GM21737 (cell line): ENCODE results near the gene ACTR6.

ENCODE experiments used
- ATAC-seq: cut with Tn5 transposase; IDR thresholded peaks from one replicate; pipeline ENCODE4 v1.9.1; 2021; ENCODE audit warnings: mild to moderate bottlenecking, moderate library complexity; ENCODE audit not compliant: unreplicated experiment

ACTR6 gene

DNA sequence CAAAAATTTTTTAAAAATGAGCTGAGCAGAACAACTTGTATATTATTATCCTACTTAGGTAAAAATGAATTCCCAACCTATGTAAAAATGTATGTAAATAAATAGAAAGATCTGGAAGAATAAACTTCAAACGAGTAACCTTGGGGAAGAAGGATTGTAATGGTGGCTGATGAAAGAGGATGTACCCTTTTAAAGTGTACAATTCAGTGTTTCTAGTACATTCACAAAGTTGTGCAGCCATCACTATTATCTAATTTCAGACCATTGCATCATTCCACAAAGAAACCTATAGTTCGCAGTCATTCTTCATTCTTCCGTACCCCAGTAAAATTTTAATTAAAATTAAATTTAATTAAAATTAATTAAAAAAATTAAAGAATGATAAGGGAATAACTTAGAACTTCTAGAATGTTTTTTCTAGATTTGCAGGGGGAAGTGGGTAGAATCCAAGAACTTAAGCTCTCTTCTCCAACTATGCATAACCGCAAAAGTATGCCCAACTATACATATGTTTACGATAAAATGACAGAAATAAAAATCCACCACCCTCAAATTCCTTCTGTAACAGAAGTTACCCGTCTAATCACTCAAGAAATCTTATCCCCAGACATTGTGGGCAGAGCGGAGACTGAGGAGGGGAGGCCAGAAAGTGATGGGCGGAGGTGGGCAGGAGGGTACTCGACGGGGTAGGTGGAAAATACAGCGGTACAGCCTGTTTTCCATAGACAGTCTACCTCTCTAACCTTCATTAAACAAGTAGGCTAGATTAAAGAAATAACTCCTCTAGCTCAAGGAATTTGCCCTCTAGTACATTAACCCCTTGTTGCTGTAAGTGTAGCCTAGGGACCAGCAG lies 65.3 kb downstream of the ACTR6 start:
- ATAC-seq, result peak; percentile 4

DNA sequence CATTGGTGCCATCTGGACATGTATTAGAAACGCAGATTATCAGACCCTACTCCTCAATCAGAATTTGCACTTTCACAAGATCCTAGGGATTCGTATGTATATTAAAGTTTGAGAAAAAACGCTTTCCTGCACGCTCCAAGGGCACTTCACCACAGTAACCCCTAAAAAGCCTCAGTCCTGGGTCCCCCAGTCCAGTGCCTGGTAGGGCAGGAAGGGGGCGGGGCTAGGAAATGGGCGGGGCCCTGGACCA lies 65.9 kb downstream of the ACTR6 start:
- peak; percentile 86 for ATAC-seq

DNA sequence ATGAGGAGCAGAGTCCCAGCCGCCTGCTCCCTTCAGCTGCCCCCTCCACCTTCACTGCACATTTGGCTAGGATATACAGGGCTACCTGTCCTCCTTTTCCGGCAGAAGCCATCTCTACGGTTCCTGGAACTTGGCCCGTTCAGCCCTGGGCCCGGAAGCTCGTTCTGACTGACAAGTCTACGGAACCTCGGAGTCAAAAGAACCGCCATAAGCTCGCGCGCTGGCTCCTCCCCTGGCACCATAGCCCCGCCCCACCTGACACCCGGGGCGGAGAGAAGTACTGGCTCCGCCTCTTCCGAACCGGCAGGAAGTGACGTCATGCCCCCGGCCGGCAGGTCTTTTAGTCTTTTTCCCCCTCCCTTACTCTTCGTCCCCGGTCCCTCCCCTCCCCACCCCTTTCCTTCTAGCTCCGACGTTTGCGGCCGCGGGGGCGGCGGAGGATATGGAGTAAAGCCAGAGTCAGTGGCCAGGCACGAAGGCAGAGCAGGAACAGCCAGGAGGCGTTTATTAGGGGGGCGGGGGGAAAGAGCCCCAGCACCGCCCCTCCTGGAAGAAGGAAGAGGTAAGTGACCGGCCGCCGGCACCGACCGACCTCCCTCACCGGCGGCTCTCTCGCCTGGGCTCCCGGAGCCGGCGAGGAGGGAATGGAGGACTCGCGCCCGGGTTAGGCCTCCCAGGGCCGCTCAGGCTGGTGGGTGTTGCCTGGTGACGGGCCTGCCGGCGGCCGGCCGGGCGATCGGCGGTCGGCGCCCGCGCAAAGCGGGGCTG lies 66.4 kb downstream of the ACTR6 start, which contains the start of the genes DEPDC4 and SCYL2:
Gene DEPDC4 (minus strand): TSS at position 245 of the 768 bp plus-strand sequence. CDS start 3 bp downstream, at position 242.
Gene SCYL2 (plus strand): TSS at position 343 of the 768 bp plus-strand sequence. CDS start 15,794 bp downstream, outside the sequence.
- ATAC-seq, result peak; percentile 94

DNA sequence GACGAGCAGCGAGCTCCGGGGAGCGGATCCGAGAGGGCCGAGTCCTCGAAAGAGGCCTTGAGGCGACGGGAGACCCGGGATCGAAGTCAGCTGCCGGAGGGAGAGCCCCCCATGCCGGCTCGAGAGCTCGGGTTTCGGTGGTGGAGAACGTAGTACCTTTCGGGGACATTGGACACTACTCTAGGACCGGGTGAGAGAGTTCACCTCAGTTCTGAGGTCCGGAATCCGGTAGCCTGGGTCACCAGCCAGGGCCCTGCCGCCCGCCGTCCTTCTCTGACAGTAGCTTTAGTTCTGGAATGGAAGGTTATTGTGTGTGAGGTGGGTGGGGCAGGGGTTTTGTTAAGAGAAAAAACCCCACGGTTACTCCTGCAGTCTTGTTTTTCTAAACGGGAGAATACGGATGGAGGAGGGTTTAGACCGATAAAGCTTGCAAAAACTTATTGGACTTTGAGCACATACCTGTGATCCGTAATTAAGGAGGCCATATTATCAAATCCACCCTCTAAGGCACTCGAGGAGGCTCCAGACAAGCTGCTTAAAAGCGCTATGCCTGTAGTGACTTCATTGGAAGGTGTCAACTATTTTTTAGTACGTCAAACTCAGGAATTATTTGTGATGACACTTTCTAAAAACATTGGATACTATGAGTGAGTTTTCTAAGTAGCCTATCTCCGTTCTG lies 67.1 kb downstream of the ACTR6 start:
- peak; percentile 6 for ATAC-seq

DNA sequence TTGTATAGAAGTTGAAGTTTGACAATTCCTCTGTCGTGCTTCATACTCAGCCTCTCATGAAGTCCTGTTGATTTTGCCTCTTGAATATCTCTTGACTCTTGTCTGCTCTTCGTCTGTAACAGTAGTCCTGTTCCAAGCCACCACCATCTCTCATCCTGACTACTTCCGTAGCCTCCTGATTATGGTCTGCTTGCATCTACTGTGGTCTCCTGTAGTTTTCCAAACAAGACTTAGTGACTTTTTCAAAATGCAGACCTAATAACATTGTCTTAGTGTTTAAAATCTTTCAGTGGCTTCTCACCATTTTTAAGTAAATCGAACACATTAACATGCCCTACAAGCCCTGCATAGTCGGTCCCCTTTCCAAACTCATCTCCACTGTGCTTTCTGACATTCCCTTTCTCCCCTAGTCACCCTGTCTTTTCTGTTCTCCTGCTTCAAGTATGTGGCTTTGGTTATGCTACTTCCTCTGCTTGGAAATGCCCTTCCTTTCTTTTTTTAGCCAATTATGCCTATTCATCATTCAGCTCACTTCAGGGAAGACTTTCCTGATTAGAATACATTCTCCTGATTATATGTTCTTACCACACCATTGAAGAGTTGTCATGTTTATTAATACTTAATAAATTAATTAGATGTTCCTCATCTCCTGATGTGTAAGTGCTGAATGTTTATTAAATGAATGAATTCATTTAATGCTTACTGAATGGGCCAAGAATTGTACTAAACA lies 68.4 kb downstream of the ACTR6 start:
- ATAC-seq, result no peak

DNA sequence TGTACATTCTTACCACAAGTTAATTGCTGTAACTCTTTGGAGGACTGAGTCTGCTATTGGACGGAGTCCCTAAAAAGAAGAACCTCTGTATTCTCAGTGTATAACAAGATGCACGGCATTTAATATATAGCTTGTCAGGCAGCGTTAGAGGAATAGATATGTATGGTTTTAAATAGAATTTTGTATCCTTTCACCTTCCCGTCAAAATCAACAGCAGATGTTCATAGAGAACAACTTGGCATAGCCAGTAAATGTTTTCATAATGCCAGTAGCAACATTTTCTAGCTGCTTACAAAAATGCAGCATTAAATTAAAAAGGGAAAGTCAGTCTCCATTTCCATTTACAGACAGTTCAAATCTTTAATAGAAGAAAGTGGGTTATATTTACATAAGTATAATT lies 73.2 kb downstream of the ACTR6 start:
- ATAC-seq, result no peak
